Muscle of leg (tissue), 11 donors: ENCODE results near the gene INTS1. TPM values are rescaled to one million over a fixed set of nuclear protein-coding genes. Genes with fewer than 3 reads are reported as not detected.

Experiments
- DNase-seq: peaks from one replicate; pipeline ENCODE4 v3.0.0; 2013
- H3K27ac ChIP-seq: one replicate; pipeline ENCODE4 v1.5.1; 2013; ENCODE audit warnings: mild to moderate bottlenecking, low read length, control low read depth
- H3K27me3 ChIP-seq: one replicate; pipeline ENCODE4 v1.6.1; 2013; ENCODE audit warnings: low read length; ENCODE audit not compliant: control insufficient read depth, insufficient read depth
- H3K36me3 ChIP-seq: one replicate; pipeline ENCODE4 v1.6.1; 2013; ENCODE audit warnings: low read length; ENCODE audit not compliant: control insufficient read depth, insufficient read depth
- H3K4me1 ChIP-seq: one replicate; pipeline ENCODE4 v1.6.1; 2013; ENCODE audit warnings: low read length; ENCODE audit not compliant: control insufficient read depth, insufficient read depth
- H3K4me3 ChIP-seq: one replicate; pipeline ENCODE4 v1.5.1; 2013; ENCODE audit warnings: low read length, control low read depth
- H3K9me3 ChIP-seq: replicated peaks from 2 replicates; pipeline ENCODE4 v1.6.1; 2013; ENCODE audit warnings: low read depth, low read length; ENCODE audit not compliant: control insufficient read depth
- WGBS: methylation state at CpG from one replicate; pipeline ENCODE4 v1.1.5; 2013; ENCODE audit warnings: missing lambda C conversion rate; ENCODE audit not compliant: insufficient coverage; 5-methylcytosine and 5-hydroxymethylcytosine counted together
- polyA plus RNA-seq, 8 donors: library from polyadenylated mRNA; unstranded; fragments of 120-200 nt; gene quantifications; one replicate each; pipeline versions ENCODE4 v1.2.1 to v1.2.3, GENCODE V29; 2013; ENCODE audit warnings: inconsistent platforms in 1 of 8, low replicate concordance in 1 of 8; ENCODE audit not compliant: insufficient read length in 8 of 8, insufficient read depth in 1 of 8
- total RNA-seq: library from RNA; stranded (reverse); fragments of 120-200 nt; gene quantifications from one replicate; pipeline ENCODE4 v1.2.4, GENCODE V29; 2013

INTS1 gene
- total and polyA plus RNA-seq, 9 donors, result 16.7 to 63.4 (median 49.9) TPM

DNA sequence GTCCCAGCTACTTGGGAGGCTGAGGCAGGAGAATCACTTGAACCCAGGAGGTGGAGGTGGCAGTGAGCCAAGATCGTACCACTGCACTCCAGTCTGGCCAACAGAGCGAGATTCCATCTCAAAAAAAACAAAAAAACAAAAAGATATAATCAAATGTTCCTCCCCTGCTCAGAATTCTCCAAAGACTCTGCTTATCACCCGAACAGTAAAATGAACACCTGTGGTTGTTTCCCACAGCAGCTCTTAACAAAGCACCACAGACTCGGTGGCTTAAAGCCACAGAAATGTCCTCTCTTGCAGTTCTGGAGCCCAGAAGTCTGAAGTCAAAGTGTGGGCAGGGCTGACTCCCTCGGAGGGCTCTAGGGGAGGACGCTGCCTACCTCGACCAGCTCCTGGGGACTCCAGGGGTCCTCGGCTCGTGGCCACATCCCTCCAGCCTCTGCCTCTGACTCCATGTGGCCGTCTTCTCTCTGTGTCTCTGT, 4.1 kb upstream of the INTS1 start:
- Histone ChIP-seq H3K9me3 (no peaks in the 10 kb centered on the region), H3K4me1 (peaks cover 20% of the 10 kb centered on the region), H3K27me3 (no peaks in the 10 kb centered on the region), H3K27ac (no peak overlapping the region), H3K4me3 (no peak overlapping the region), H3K36me3 (no peaks in the 10 kb centered on the region)
- 64% methylated on average over 8 of the region's 10 CpGs for WGBS
- no peak for DNase-seq

DNA sequence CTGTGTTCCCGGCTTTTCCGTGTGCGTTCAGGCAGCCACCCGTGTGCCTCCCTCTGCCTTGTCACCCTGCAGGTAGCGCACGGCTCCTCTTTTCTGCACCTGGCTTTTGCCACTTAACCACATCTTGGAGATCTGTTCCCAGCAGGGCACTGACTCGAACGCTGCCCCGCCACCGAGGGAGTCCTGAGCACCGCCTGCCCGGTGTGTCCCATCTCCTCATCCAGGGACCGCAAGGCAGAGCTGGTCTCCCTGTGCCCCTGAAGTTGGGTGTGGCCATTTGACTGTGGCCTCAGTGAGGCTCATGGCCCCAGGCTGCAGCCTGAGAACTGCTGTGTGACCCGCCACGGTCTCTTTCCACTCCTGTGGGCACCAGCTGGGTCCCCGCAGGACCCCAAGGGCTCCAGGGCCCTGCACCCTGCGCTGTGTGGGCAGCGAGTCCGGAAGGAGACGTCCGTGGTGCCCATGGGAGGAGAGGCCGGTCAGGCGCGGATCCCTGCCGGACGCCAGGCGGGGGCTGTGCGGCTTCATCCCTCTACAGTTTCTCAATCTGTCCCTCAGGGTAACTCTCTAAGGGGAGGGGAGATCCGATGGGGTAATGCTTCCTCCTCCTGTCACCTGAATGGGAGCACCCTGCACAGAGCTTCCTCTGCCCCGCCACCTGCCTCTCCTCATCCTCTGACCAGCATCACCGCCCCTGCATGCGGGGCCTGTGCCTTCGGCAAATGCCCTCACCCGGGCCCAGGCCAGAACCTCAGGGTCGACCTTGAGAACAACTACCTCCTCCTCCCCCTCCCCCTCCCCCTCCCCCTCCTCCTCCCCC, 1.8 kb upstream of the INTS1 start:
- Histone ChIP-seq H3K27ac (no peak overlapping the region), H3K4me3 (no peak overlapping the region), H3K4me1 (peaks cover 19% of the 10 kb centered on the region), H3K9me3 (no peaks in the 10 kb centered on the region), H3K27me3 (no peaks in the 10 kb centered on the region), H3K36me3 (peaks cover 21% of the 10 kb centered on the region)
- WGBS, result 77% methylated on average over 21 of the region's 35 CpGs
- no peak for DNase-seq

DNA sequence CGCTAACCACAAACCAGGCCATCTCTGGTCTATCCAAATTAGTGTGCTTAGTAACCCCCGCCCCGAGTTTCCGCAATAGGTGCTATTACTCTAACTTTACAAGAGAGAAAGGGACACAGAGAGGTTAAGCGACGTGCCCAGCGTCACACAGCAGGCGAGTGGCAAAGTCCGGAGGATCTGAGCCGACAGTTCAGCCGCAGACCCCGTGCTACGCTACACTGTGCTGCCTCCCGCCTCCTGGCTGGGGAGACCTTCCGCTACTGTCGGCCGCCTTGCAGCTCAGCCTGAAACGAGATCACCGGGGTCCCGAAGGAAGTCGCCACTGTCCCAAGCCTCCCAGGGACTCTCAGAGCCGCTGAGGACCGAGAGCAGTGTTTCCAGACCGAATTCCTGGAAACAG, 799 bp downstream of the INTS1 start:
- 21% methylated on average over 22 of the region's 24 CpGs for WGBS
- no peak overlapping the region for H3K27ac ChIP-seq
- no peaks in the 10 kb centered on the region for H3K9me3 ChIP-seq
- H3K4me3 ChIP-seq, result peak overlapping the region; percentile 72
- H3K27me3 ChIP-seq, result no peaks in the 10 kb centered on the region
- peaks cover 44% of the 10 kb centered on the region for H3K36me3 ChIP-seq
- H3K4me1 ChIP-seq, result peaks cover 15% of the 10 kb centered on the region
- DNase-seq, result no peak

DNA sequence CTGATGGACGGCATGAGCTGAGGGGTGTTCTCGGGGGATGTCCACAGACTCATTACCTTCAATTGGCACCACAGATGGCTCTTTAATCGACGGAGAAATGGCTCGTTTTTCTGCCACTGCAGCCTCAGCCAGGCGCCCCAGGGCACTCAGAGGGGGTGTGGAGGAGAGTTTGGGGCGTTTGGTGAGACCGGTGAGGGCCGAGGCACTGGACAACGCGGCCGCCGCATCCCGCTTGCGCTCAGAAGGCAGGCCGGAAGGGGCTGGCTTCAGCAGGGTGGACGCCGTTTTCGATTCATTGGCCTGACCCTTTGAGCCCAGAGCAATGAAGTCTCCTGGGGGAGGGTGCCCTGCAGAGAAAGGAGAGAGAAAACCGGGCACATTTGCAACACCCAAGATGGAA, 1.3 kb downstream of the INTS1 start:
- Histone ChIP-seq H3K27me3 (no peaks in the 10 kb centered on the region), H3K27ac (no peak overlapping the region), H3K4me3 (peak overlapping the region; percentile 72), H3K4me1 (peaks cover 15% of the 10 kb centered on the region), H3K36me3 (peaks cover 50% of the 10 kb centered on the region), H3K9me3 (no peaks in the 10 kb centered on the region)
- no peak for DNase-seq
- whole genome bisulfite sequencing, result 88% methylated on average over 10 of the region's 20 CpGs

DNA sequence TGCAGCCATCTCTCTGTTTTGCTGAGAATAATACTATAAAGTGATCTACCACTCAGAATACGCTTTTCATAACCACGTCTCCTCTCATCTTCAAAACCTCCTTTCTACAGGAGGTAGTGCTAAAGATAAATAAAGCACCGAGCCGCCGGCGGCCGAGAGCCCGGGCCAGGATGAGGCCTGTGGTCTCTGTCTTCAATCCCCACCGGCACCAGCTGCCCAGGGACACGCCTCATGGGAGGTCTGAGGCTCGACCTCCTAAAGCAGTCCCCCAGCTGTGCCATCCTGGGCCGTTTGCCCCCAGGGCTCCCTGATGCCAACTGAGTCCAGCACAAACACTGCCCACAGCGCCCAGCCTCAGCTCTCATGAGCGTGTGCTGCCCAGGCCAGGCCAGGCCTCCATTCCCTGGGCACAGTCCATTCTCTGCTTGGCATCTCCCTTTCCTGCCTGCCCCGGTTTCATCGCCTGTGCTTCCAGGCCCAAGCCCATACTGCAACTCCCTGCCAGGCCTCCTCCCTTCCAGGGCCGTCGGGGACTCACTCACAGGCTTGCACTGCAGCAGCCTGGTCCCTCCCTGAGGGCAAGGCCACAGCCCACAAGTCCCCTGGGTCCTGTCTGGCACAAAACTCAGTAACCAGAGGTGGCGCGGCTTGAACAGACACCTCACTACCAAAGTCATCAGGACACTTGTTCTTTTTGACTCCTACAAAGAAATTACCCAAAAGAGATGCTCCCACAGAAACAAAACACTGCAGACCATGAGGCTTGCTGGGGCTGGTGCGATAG, 2.5 kb downstream of the INTS1 start:
- 89% methylated on average over 19 of the region's 21 CpGs for WGBS
- peaks cover 11% of the 10 kb centered on the region for H3K4me1 ChIP-seq
- H3K27ac ChIP-seq, result no peak overlapping the region
- H3K27me3 ChIP-seq, result no peaks in the 10 kb centered on the region
- H3K9me3 ChIP-seq, result no peaks in the 10 kb centered on the region
- H3K36me3 ChIP-seq, result peaks cover 61% of the 10 kb centered on the region
- no peak for DNase-seq
- H3K4me3 ChIP-seq, result no peak overlapping the region

DNA sequence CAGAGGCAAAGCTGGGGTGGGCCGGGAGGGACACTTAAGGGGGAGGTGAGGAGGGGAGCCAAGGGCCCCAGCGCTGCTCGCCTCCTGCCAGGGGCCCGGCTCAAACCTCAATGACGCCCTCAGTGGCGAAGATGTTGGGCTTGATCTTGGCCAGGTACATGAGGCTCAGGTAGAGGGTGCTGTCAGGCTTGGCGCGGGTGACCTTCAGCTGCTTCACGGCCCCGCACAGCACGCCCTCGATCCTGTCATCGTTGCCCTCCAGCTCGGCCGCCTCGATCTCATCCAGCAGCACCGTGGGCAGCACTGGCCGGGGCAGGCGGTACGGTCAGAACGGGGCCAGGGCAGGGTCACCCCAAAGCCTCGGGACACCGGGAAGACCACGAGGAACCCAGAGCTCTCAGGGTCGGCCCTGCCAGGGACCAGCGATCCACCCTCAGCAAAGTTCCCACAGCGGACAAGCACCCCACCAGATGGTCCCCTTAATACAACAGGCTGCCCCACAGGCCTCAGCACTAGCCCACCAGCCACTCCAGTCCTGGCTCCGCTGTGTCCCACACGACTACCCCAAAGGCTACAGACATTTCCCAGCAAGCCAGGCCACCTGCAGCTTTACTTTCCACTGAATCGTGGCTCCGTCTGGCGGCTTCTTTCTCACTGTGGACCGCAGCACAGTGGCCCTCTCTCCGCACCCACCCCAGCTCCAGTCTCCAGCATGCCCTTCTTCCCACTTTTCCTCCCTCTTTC, 4.0 kb downstream of the INTS1 start:
- 95% methylated on average over 33 of the region's 34 CpGs for WGBS
- H3K27ac ChIP-seq, result no peak overlapping the region
- H3K27me3 ChIP-seq, result no peaks in the 10 kb centered on the region
- no peaks in the 10 kb centered on the region for H3K9me3 ChIP-seq
- no peak for DNase-seq
- H3K4me3 ChIP-seq, result no peak overlapping the region
- peaks cover 10% of the 10 kb centered on the region for H3K4me1 ChIP-seq
- H3K36me3 ChIP-seq, result peaks cover 73% of the 10 kb centered on the region

DNA sequence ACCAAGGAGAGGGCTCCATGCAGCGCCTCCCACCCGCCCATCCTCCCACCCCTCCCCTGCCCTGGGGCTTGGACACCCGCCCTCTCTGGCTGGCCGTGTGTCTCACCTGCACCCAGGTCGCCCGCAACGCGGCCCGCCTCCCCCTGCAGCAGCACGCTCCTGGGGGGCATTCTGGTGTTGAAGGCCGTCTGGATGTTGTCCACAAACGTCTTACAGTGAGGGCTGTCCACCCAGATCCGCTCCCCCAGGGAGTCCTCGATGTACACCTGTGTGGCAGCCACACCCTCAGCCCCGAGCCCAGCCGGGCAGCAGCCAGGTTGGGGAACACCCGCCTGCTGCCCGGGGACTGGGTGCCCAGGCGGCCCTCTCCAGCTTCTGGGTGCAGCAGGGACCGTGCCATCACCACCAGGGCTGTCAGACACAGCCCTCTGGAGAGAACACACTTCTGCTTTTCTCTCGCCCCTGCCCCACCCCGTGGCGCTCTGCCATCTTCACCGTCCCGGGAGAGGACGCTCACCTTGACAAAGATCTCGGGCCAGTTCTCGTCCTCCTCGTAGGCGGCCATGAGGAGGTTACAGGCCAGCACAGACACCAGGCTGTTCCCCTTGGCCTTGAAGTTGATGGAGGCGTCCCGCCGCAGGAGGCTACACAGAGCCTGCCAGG, 4.7 kb downstream of the INTS1 start:
- Histone ChIP-seq H3K4me1 (peaks cover 10% of the 10 kb centered on the region), H3K27ac (no peak overlapping the region), H3K9me3 (no peaks in the 10 kb centered on the region), H3K36me3 (peaks cover 78% of the 10 kb centered on the region), H3K27me3 (no peaks in the 10 kb centered on the region), H3K4me3 (no peak overlapping the region)
- WGBS, result 92% methylated on average over 31 of the region's 33 CpGs
- no peak for DNase-seq

DNA sequence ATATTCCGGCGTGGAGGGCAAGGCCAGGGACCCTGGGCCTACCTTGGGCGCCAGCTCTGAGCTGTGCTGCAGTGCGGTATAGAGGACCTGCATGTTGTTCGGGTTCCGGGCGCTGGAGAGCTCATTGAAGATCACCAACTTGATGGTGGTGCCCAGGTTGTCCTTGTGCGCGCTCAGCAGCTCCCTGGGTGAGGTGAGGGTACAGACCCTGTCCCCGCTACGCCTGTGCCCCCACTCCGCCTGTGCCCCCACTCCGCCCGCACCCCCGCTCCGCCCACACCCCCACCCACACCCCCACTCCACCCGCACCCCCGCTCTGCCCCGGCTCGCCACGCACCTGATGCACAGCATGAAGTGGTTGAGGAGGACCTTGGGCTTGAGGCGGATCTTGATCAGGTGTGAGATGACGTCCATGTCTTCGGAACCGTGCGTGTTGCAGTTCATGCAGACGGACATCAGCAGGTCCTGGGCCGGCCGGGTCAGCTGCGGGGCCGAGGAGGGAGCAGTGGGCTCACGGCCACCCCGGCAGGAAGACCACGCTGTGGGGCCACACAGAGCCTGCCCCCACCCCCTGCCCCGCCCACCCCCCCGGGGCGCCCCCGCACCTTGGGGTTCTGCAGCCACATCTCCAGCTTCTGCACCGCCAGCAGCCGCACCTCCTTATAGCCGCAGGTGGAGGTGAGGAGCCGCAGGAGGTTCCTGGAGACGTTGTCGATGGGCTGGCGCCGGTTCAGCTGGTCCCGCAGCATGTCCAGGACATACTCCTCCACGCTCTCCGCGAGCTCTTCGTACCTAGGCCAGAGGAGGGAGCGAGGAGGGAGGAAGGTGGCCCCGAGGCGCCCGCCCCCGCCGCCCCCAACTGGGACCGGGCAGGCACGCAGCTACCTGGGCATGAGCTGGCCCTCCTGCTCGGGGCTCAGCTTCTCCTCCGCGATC, 5.6 kb downstream of the INTS1 start:
- Histone ChIP-seq H3K36me3 (peaks cover 86% of the 10 kb centered on the region), H3K4me1 (peaks cover 10% of the 10 kb centered on the region), H3K27me3 (no peaks in the 10 kb centered on the region), H3K4me3 (no peak overlapping the region), H3K27ac (no peak overlapping the region), H3K9me3 (no peaks in the 10 kb centered on the region)
- no peak for DNase-seq
- 95% methylated on average over 34 of the region's 62 CpGs for WGBS
